ENCODE measurements around the gene ZFAND3.

GRCh38 chr6:38185244-38185643 lies 365.7 kb downstream of the ZFAND3 start:
- no peak for TF ChIP-seq CTCF (IDR thresholded peaks at IDR 0.05; ENCODE audit: borderline replicate concordance, extremely low read depth, low read length, poor library complexity, severe bottlenecking)
- no peak for TF ChIP-seq EZH2 (IDR thresholded peaks at IDR 0.05; ENCODE audit: borderline replicate concordance, low read depth, low read length, severe bottlenecking)
